ENCODE data around the gene CDCP2. TPM values are rescaled to one million over a fixed set of nuclear protein-coding genes. Genes with fewer than 3 reads are reported as not detected.

CDCP2 gene
- total and polyA plus RNA-seq, 2 of the 8 experiments (the other 6 are each of a cell fraction or from before 2014, with no cell fraction given): not detected

DNA sequence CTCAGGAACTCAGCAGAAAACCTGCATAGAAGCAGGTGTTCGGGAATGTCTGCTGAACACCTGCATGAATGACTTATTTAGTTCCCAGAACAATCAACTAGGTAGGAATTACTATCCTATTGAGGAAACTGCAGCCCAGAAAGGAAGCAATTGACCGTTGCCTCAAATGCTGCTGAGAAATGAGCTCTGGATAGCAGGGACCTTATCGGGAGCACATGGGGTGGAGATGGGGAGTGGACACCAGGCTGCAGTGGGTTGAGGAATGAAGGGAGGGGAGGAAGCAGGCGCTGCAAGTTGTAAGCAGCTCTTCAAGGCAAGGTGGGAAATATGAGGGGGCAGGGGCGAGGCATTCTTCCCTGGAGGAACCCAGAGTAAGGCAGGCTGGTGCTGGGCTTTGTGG, 10.8 kb upstream of the CDCP2 start:
- Histone ChIP-seq H2AK5ac (ENCODE audit: low read depth, low read length) (no peak overlapping the region), H2BK20ac (ENCODE audit: low read length) (no peak overlapping the region), H3K4me1 (replicated peaks in 1 of 4; ENCODE audit: control insufficient read depth in 3 of 4, insufficient read depth in 4 of 4, low read length in 3 of 4) (no peaks in the 10 kb centered on the region), H3K14ac (ENCODE audit: insufficient read length) (no peak overlapping the region), H3K23ac (ENCODE audit: insufficient read length) (no peak overlapping the region), H4K5ac (ENCODE audit: insufficient read length, low read depth, low read length) (no peak overlapping the region), H3K18ac (ENCODE audit: extremely low read depth, low read length) (no peak overlapping the region), H2BK12ac (ENCODE audit: low read depth, low read length) (no peak overlapping the region), H3K27me3 (replicated peaks in 1 of 4; ENCODE audit: control insufficient read depth in 3 of 4, extremely low read depth in 1 of 4, insufficient read depth in 3 of 4, low read length in 3 of 4) (no peaks in the 10 kb centered on the region), H3K9me3 (ENCODE audit: insufficient read depth in 2 of 2, low read depth in 1 of 2, low read length in 1 of 2) (no peaks in the 10 kb centered on the region), H3K56ac (replicated peaks; ENCODE audit: insufficient read length, low read depth, low read length) (no peak overlapping the region), H3K4me2 (ENCODE audit: insufficient read depth in 1 of 2, low read depth in 2 of 2, low read length in 2 of 2) (no peak overlapping the region), H2BK5ac (ENCODE audit: low read depth, low read length) (no peak overlapping the region), H3K9ac (replicated peaks in 1 of 4; ENCODE audit: extremely low read depth in 1 of 4, low read depth in 3 of 4, low read length in 3 of 4) (no peak overlapping the region), H3K79me1 (ENCODE audit: low read depth, low read length) (no peaks in the 10 kb centered on the region), H3K4me3 (ENCODE audit: extremely low read depth in 1 of 4, insufficient read depth in 2 of 4, low read depth in 3 of 4, low read length in 4 of 4) (no peak overlapping the region), H3K23me2 (ENCODE audit: low read depth, low read length) (no peaks in the 10 kb centered on the region), H2BK120ac (replicated peaks; ENCODE audit: low read depth, low read length) (no peak overlapping the region), H3K79me2 (ENCODE audit: control insufficient read depth in 1 of 2, insufficient read depth in 2 of 2, low read length in 2 of 2) (no peaks in the 10 kb centered on the region), H2AFZ (ENCODE audit: low read length) (no peak overlapping the region), H3K36me3 (ENCODE audit: control insufficient read depth in 2 of 4, insufficient read depth in 4 of 4, low read length in 3 of 4) (no peaks in the 10 kb centered on the region), H2BK15ac (ENCODE audit: low read length) (no peak overlapping the region), H4K8ac (ENCODE audit: extremely low read depth, insufficient read depth, low read length) (no peak overlapping the region; the same call in 1 of the 2 replicates), H4K91ac (replicated peaks; ENCODE audit: insufficient read length, low read length) (no peak overlapping the region), H3K27ac (ENCODE audit: low read depth, low read length) (no peak overlapping the region), H4K20me1 (replicated peaks in 1 of 2; ENCODE audit: control insufficient read depth in 1 of 2, insufficient read depth in 2 of 2, low read length in 2 of 2) (no peaks in the 10 kb centered on the region), H3K4ac (replicated peaks; ENCODE audit: insufficient read length, low read depth, low read length) (no peak overlapping the region)
- CTCF ChIA-PET (ENCODE audit: partially characterized antibody): interaction anchor here (0.9 to 2.5 kb wide), 7 partner anchors 11 to 48 kb away, joined by 3 to 10 read pairs (median 6); partner anchors contain the start of gene CDCP2
- DNase-seq (ENCODE audit: low read depth in 1 of 2, low spot score in 2 of 2): no peak
- FAIRE-seq: no peak
- POLR2A ChIA-PET (ENCODE audit: partially characterized antibody): interaction anchor here (0.7 kb wide), 1 partner anchor 13 kb away, joined by 3 read pairs; no protein-coding TSS in a partner anchor
- WGBS, 2 experiments (ENCODE audit: extremely low coverage in 1 of 2, insufficient coverage in 1 of 2, insufficient read length in 1 of 2, insufficient replicate concordance in 2 of 2, low coverage in 1 of 2, low lambda C conversion rate in 2 of 2, missing lambda C conversion rate in 1 of 2): 84% methylated on average over 4 of the region's 5 CpGs; no CpG with 5 or more reads in 1 of the 2 experiments
- TF ChIP-seq TCF12 (IDR thresholded peaks at IDR 0.05; ENCODE audit: low read depth, low read length) (no peak), ATF2 (IDR thresholded peaks at IDR 0.05; ENCODE audit: low read length) (no peak), HDAC6 (IDR thresholded peaks at IDR 0.05; ENCODE audit: low read depth, low read length) (no peak), YY1 (IDR thresholded peaks at IDR 0.05; ENCODE audit: low read depth, low read length) (no peak), KDM1A (IDR thresholded peaks at IDR 0.05; ENCODE audit: borderline replicate concordance, low read length) (no peak), BRCA1 (IDR thresholded peaks at IDR 0.05; ENCODE audit: low read depth, low read length) (no peak)

Measured in H1 (cell line).